ENCODE data around the gene CSTF1. TPM values are rescaled to one million over a fixed set of nuclear protein-coding genes. Genes with fewer than 3 reads are reported as not detected.

The CSTF1 gene
- total RNA-seq, 2 donors from 2014 or later = 47.9 to 50.1 TPM

DNA sequence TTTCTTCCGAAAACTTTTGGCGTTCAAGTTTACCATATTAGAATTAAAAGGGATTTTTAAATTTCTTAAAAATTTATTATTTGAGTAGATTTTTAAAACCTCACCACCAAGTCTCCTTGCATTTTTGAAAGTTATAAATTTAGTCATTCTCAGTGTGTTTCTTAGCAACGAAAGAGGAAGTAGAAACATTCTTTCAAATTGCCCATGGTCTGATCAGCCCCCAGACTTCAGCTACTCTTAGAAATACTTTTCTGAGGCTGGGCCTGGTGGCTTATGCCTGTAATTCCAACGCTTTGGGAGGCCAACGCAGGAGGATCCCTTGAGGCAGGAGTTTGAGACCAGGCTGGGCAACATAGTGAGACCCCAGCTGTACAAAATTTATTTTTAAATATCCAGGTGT is 60.9 kb downstream of the CSTF1 start:
- Mint-ChIP-seq H3K9me3 (no peaks in the 10 kb centered on the region), H3K27me3 (ENCODE audit: insufficient read depth) (peaks cover 27% of the 10 kb centered on the region), H3K27ac (no peak overlapping the region), H3K4me3 (no peak overlapping the region), H3K36me3 (ENCODE audit: low read depth) (no peaks in the 10 kb centered on the region), H3K4me1 (no peaks in the 10 kb centered on the region)
- 59 to 83% methylated on average over 2 to 4 of the region's 5 CpGs for WGBS, 2 experiments (ENCODE audit: insufficient coverage in 1 of 2, insufficient read length in 1 of 2)
- H3K4me1 ChIP-seq (ENCODE audit: control insufficient read depth, insufficient read depth, low read length) = no peaks in the 10 kb centered on the region
- no peak overlapping the region for H3K9ac ChIP-seq (ENCODE audit: extremely low read depth, low read length, poor library complexity, severe bottlenecking)
- no peak overlapping the region for H3K4me3 ChIP-seq (ENCODE audit: low read length)
- H3K36me3 ChIP-seq (ENCODE audit: control insufficient read depth, insufficient read depth, low read length) = no peaks in the 10 kb centered on the region
- H3K9me3 ChIP-seq (ENCODE audit: control insufficient read depth, low read length) = no peaks in the 10 kb centered on the region
- H3K27ac ChIP-seq (ENCODE audit: low read depth, low read length) = no peak overlapping the region
- no peak for TF ChIP-seq CTCF (conservative IDR thresholded peaks at IDR 0.05)
- no peak for DNase-seq
- H3K27me3 ChIP-seq (ENCODE audit: control insufficient read depth, insufficient read depth, low read length, poor library complexity, severe bottlenecking) = peaks cover 26% of the 10 kb centered on the region

DNA sequence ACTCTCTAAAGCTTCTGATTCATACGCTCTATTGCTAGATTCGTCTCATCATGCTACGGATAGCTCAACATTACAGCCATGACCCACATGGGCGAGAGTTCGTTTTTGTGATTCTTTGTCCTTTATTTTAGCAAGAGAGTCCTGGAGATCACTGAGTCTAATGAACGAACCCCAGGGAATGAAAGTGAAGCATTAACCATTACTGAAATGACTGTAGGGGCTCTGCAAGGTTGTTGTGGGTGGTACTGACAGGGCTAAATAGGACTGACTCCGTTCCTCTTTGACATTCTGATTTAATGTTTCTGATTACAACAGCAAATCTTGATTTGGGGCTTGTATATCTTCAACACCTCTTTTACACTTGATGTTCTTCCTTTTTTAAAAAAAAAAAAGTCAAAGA is 62.3 kb downstream of the CSTF1 start:
- Mint-ChIP-seq H3K27ac (no peak overlapping the region), H3K4me1 (no peaks in the 10 kb centered on the region), H3K4me3 (no peak overlapping the region), H3K27me3 (ENCODE audit: insufficient read depth) (peaks cover 27% of the 10 kb centered on the region), H3K36me3 (ENCODE audit: low read depth) (no peaks in the 10 kb centered on the region), H3K9me3 (no peaks in the 10 kb centered on the region)
- no peak for DNase-seq
- H3K4me3 ChIP-seq (ENCODE audit: low read length) = no peak overlapping the region
- no peak overlapping the region for H3K9ac ChIP-seq (ENCODE audit: extremely low read depth, low read length, poor library complexity, severe bottlenecking)
- 84 to 91% methylated on average over 5 to 7 of the region's 7 CpGs for WGBS, 2 experiments (ENCODE audit: insufficient coverage in 1 of 2, insufficient read length in 1 of 2)
- no peaks in the 10 kb centered on the region for H3K36me3 ChIP-seq (ENCODE audit: control insufficient read depth, insufficient read depth, low read length)
- H3K27me3 ChIP-seq (ENCODE audit: control insufficient read depth, insufficient read depth, low read length, poor library complexity, severe bottlenecking) = peaks cover 30% of the 10 kb centered on the region
- TF ChIP-seq CTCF (conservative IDR thresholded peaks at IDR 0.05) = no peak
- no peaks in the 10 kb centered on the region for H3K4me1 ChIP-seq (ENCODE audit: control insufficient read depth, insufficient read depth, low read length)
- H3K9me3 ChIP-seq (ENCODE audit: control insufficient read depth, low read length) = no peaks in the 10 kb centered on the region
- no peak overlapping the region for H3K27ac ChIP-seq (ENCODE audit: low read depth, low read length)

Other genes with a start within 250 kb of the CSTF1 start
- gene MC3R, start 143.9 kb upstream of the CSTF1 start, total RNA-seq = not detected
- gene FAM210B, start 33.7 kb upstream of the CSTF1 start, total RNA-seq = 10 to 100 TPM; 16.8 to 34.1 TPM
- gene AURKA, start 430 bp upstream of the CSTF1 start, total RNA-seq = 10 to 100 TPM; 56.3 to 85.9 TPM
- gene CASS4, start 19.6 kb downstream of the CSTF1 start, total RNA-seq = not detected
- gene RTF2, start 76.0 kb downstream of the CSTF1 start, total RNA-seq = 10 to 100 TPM; 63.0 to 65.1 TPM
- not detected for gene FAM209A, start 132.1 kb downstream of the CSTF1 start, total RNA-seq
- gene FAM209B, start 140.6 kb downstream of the CSTF1 start, total RNA-seq = under 1 TPM in 1 of 2 donors, not detected in 1; 0.77 TPM
- 1 to 10 TPM in 1 of 2 donors, under 1 TPM in 1; 0.31 to 1.8 TPM for gene TFAP2C, start 236.7 kb downstream of the CSTF1 start, total RNA-seq

All from endodermal cell (in vitro differentiated cells).